ENCODE measurements around the gene NT5DC2. TPM values are rescaled to one million over a fixed set of nuclear protein-coding genes. Genes with fewer than 3 reads are reported as not detected.

The NT5DC2 gene
- total RNA-seq = 16.7 and 64.4 TPM in 2 replicates

DNA sequence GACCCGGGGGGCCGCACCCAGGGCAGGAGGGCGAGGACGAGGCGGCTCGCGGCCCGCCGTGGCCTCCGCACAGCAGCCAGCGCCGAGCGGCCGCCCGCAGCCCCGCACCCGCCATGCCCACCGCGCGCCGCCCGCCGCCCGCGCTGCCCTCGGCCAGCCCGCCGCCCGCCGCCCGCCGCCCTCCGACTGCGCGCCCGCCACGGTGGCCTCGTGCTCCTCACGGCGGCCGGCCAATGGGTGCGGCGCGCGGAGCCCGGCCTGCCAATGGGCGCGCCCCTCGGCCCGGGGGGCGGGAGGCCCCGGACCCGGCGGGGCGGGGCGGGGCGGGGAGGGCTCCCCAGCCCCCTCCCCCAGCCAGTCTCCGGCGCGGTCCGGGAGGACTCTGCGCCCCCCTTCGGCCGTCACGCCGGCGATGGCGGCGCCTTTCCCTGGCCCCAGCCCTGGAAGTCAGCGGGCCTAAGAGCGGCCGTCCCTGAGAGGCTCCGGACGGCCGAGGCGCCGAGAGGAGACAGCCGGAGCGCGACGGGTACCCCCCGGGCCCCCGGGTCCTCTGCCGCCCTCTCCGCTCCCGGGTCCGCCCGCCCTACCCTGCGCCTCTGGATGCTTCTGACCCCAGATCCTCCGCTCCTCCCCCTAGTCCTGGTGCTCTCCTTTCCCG is at the start of gene NT5DC2:
NT5DC2 (minus strand) TSS at position 235 of the 658 bp plus-strand sequence; CDS start at position 115, 120 bp downstream.

DNA sequence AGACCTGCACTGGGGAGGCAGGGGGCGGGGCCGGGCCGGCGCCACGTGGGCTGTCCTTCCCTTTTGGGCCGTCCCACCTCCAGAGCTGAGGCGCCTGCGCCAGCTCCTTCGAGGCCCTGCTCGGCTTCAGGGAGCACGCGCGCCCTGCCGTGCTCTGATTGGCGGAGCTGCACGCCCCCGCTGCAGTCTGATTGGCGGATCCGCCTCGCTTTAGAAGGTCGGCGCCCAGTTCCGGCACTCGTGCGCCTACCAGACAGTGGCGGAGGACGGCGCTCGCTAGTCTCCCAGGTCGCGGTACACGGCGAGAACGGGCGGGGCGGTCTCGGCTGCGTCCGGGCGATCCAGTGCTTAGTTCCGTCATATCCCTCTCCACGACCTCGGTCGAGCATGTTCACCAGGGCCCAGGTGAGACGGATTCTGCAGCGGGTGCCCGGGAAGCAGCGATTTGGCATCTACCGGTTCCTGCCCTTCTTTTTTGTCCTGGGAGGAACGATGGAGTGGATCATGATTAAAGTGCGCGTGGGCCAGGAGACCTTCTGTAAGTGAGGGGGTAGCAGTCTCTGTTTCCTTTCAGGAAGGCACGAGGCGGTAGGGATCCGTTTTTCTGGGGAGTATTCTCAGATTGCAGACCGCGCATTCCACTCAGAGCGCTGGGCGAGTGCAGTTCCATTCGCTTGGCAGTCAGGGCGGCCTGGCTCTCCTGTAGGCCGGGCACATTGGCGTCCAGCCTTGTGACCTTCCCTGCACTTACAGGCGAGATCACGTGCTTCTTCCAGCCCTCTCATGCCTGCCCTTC is 2.9 kb upstream of the NT5DC2 start, which contains the start of gene UQCC5:
UQCC5 (plus strand) TSS at position 237 of the 796 bp plus-strand sequence; CDS start at position 388, 151 bp downstream.

DNA sequence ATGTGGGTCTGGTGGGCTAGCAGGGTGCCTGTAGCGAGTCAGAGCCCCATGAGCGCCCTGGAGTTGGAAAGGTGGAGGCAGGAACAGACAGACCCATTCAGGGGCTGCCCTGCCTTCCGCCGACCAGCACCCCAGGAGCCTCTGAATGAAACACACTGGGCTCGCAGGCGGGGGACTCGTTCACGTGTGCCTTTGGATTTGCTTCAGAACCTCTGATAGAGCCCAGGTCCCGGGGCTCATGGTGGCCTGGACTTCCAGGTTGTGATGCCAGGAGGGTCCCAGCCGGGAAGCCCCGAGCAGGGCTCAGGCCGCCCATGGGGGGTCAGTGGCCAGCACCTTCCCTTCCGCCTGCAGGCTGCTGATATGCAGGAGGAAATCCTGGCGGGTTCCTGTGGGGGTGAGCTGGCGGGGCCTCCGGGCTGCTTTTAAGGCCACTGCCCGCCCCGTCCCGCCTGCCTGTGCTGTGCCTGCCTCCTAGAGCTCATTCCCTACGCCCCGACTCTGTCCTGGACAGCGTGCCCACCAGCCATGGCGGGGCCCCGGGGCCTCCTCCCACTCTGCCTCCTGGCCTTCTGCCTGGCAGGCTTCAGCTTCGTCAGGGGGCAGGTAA is 38.7 kb downstream of the NT5DC2 start, which contains the start of gene STAB1:
STAB1 (plus strand) TSS at position 453 of the 610 bp plus-strand sequence; CDS start at position 529, 76 bp downstream.

Other genes with a start within 250 kb of the NT5DC2 start
- 2.4 and 6.2 TPM in 2 replicates for gene GLYCTK, start 246.0 kb downstream of the NT5DC2 start, total RNA-seq
- gene DNAH1, start 217.5 kb downstream of the NT5DC2 start, total RNA-seq = 0.68 and 1.9 TPM in 2 replicates
- 77.5 and 103 TPM in 2 replicates for gene BAP1, start 123.8 kb downstream of the NT5DC2 start, total RNA-seq
- gene PHF7, start 123.2 kb downstream of the NT5DC2 start, total RNA-seq = 8.7 and 10.3 TPM in 2 replicates
- 0.28 and 0.34 TPM in 2 replicates for gene SEMA3G, start 88.8 kb downstream of the NT5DC2 start, total RNA-seq
- 0.68 TPM in 1 of 2 replicates, not detected in the other for gene TNNC1, start 79.8 kb downstream of the NT5DC2 start, total RNA-seq
- 27.3 and 65.7 TPM in 2 replicates for gene NISCH, start 78.3 kb downstream of the NT5DC2 start, total RNA-seq
- gene STAB1, start 38.5 kb downstream of the NT5DC2 start, total RNA-seq = under 0.01 and 0.07 TPM in 2 replicates
- 3.1 and 8.5 TPM in 2 replicates for gene UQCC5, start 2.7 kb upstream of the NT5DC2 start, total RNA-seq
- 70.1 and 109 TPM in 2 replicates for gene PBRM1, start 152.1 kb upstream of the NT5DC2 start, total RNA-seq
- gene GNL3, start 152.2 kb upstream of the NT5DC2 start, total RNA-seq = 186 and 219 TPM in 2 replicates
- 60.1 and 73.4 TPM in 2 replicates for gene GLT8D1, start 171.9 kb upstream of the NT5DC2 start, total RNA-seq
- gene SPCS1, start 172.2 kb upstream of the NT5DC2 start, total RNA-seq = 56.8 and 72.8 TPM in 2 replicates
- 21.5 and 28.1 TPM in 2 replicates for gene NEK4, start 237.1 kb upstream of the NT5DC2 start, total RNA-seq
- gene ITIH1, start 243.7 kb upstream of the NT5DC2 start, total RNA-seq = not detected in 2 replicates

Measured in nasal cavity respiratory epithelium epithelial cell of viscerocranial mucosa (primary cell).